ENCODE measurements around the gene MEIOSIN.
"Not testable (repeated sequence)": the region's sequence is repeated elsewhere in the genome, so short reads cannot be mapped to it uniquely, and the experiment has no call there.

MEIOSIN gene

GRCh38 chr19:45782162-45782691 lies 49.0 kb downstream of the MEIOSIN start, which contains the start of gene DMPK:
Gene DMPK, minus strand, starts transcription at chr19:45782490. Its CDS starts 138 bp downstream, at chr19:45782352.
- no peak for DNase-seq

DNA sequence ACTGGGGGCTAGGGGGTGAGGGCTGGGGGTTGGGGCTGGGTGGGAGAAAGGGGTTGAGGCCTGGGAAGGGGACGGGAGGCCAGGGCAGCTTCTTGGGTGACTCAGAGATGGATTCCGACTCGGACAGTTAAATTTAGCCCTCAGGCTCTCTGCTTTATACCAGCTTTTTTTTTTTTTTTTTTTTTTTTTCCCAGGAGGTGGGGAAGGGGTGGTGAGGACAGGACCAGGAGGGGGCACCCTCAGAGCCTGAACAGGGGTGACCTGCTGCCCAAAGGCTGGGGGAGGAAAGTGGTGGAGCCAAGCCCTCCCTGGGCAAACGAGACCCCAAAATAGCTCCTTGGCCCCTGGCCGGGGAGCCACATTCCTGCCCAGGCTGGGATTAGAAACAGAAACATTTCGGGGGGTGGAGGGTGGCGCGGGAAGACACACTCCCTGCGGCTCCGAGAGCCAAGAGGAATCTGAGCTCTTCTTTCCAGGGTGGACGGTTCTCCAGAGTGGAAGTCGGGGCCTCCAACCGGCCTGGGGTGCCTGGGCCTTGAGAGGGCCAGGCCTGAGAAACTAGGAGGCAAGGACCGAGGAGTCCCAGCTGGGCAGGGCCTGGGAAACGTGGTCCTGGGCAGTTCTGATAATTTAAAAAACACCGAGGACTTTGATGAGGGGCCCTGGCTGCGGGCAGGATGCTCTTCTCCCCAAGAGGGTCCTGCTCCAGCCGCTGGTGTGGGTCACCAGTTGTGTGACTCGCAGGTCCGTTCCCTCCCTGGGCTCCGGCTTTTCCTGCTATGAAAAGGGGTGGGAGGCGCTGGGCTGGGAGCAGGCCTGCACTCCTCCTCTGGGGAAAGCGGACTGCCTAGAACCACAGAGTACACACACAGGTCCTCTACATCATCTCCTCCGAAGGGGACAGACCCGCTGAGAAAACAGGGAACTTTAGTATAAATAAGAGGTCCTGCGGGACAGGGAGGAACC lies 49.9 kb downstream of the MEIOSIN start:
- DNase-seq = no peak

- DNase-seq = no peak
Observed at GRCh38 chr19:45784096-45784495, 50.9 kb downstream of the MEIOSIN start.

- DNase-seq = no peak
Observed at GRCh38 chr19:45785097-45785496, 51.9 kb downstream of the MEIOSIN start.

DNA sequence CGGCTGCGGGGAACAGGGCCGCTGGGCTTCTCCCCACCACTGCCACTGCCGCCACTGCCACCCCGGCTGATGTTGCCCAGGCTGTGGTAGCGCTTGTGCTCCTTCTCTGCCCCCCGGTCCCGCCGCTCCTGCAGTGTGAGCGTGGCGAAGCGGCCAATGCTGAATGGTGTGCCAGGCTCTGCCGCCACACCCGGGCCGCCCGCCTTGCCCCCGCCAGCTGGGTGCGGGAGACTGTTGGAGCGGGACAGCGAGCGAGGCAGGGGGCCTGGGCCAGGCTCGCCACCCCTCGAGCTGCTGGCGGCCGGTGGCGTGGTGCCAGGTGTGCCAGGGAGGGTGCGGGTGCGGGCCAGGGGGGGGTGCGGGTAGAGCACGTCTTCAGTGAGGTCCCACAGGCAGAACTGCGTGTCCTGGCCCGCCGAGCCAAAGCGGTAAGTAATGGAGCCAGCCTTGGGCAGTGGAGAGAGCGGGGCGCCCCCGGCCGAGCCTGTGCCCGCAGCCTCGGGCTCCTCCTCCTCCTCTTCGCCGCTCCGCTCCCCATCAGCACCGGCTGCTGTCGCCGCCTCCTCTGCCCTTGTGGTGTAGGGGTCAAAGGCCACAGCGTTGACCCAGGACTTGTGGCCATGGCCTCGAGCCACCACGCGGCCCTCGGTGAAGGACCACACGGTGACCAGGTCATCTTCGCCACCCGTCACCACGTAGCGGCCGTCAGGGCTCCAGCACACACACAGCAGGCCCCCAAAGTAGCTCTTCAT lies 52.7 kb downstream of the MEIOSIN start:
- no peak for DNase-seq

DNA sequence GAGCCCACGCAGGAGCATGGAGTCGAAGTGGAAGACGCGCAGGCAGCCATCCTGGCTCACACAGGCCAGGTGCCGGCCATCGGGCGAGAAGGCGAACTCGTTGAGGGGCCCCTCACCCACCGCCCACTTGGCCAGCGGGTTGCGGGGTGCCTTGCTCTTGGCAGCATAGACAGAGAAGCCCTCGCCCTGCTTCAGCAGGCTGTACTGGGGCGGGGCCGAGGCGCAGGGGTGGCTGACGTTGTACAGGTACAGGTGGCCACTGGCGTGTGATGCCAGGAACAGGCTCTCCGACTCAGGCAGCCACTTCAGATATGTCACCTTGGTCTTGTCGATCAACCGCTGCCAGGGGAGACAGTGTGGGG lies 53.3 kb downstream of the MEIOSIN start:
- DNase-seq = no peak

- DNase-seq = no peak
Observed at GRCh38 chr19:45789035-45789786, 56.0 kb downstream of the MEIOSIN start.

- DNase-seq = no peak
Observed at GRCh38 chr19:45790942-45791341, 57.7 kb downstream of the MEIOSIN start.

DNA sequence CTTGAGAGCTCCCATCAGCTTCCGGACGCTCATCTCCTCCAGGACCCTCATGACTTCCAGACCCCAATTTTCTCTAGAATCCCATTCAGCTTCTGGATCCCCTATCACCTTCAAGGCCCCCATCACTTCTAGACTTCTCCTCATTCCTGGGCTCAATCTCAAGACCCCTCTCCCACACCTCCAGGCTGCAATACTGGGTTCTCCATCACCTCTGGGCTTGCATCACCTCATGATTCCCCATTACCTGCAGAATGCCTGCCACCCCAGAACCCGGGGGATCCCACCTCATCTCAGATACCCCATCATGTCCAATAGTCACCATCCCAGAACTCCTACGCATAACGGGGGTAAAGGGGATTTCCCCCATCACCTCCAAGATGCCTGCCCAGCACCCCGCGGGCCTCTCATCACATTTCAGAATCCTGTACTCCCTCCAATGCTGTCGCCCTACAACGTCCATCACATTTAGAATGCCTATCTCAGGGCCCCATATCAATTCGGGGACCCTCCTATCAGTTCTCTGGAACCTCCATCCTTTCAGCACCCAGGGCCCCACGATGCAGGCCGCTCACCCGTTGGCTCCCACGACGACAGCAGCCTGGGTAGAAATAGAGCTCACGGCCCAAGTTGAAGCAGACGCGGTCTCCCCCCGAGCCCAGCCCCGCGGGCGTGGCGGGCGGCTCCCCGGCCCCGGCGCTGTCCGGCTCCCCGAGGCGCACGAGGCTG lies 58.7 kb downstream of the MEIOSIN start:
- DNase-seq = no peak

DNA sequence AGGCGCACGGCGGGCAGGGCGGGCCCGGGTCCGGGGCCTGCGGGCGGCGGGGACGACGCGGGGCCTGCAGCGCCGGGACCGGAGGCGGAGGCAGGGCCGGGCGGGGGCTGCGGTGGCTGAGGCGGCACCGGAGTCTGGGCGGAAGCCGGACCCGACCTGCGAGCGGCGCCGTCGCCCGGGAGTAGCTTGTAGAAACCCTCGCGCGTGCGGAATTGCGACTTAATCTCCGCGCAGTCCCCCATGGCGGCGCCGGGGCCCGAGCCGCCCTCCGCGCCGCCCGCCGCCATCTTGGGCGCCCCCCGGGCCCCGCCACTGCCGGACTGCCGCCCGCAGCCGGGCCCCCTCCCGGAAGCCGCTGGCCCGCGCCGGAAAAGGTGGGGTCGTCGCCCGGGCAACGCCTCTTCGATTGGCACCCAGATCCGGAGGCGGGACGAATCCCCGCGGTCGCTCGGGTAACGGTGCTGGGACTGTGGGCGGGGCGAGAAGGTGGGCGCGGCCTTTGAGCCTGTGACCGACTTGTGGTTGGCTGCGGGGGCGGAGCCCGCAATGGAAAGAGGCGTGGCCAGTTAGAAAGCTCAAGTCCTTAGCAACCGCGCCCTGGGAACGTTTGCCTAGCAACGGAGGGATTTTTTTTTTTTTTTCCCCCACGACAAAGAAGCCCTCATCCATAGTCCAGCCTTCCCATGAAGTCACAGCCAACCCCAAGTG lies 59.4 kb downstream of the MEIOSIN start, which contains the start of gene DMWD:
DMWD (minus strand) TSS at position 376 of the 708 bp plus-strand sequence; CDS start at position 287, 89 bp downstream.
- DNase-seq = peak; percentile 100

- DNase-seq = no peak
Observed at GRCh38 chr19:45793178-45793564, 59.9 kb downstream of the MEIOSIN start.

DNA sequence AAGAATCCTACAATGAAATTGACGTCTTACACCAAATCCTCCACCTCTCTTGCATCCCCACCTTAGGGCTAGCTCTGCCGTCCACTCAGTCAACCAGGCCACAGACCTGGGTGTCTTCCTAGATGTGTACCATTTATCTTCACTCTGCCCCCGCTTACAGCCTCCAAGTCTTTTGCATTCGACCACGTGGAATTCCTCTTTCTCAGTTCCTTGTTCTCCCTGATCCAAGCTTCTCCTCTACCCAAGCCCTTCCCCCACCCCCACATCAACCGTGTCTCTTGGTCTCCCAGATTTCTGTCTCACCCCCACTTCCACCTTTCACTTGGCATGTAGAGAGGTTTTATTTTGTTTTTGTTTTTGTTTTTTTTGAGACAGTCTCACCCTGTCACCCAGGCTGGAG lies 60.6 kb downstream of the MEIOSIN start:
- no peak for DNase-seq

DNA sequence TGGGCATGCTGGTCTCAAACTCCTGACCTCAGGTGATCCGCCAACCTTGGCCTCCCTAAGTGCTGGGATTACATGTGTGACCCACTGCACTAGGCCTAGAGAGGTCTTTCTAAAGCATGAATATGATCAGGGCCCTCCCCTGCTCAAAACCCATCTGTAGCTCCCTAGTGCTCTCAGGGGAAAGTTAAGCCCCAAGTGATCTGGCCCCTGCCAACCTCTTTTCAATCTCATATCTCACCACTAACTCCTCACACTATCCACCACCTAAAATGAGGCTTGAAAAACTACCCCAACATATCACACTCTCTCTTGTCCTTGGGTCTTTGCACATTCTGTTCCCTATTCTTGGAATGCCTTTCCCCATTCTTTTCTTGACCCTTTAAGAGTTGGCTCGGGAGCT lies 61.4 kb downstream of the MEIOSIN start:
- DNase-seq = no peak

DNA sequence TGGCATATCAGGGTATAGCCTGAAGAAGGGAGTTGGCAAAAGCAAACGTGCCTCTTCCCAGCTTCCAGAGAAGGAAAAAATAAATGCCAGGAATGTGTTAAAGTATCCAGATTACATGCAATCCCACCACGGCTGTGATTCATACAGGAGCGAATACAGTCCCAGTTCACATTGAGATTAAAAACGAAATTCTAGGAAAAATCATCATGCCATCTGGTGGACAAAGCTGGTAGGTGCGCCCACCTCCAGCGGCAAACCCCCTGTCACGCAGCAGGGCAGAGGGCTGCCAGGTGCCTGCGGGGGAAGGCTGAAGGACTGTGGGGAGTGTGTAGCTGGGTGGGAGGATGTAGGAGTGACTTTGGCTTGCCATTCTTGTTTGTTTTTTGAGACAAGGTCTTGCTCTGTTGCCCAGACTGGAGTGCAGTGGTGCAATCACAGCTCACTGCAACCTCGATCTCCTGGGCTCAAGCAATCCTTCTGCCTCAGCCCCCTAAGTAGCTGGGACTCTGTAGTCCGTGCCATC lies 65.8 kb downstream of the MEIOSIN start:
- DNase-seq = peak; percentile 61

DNA sequence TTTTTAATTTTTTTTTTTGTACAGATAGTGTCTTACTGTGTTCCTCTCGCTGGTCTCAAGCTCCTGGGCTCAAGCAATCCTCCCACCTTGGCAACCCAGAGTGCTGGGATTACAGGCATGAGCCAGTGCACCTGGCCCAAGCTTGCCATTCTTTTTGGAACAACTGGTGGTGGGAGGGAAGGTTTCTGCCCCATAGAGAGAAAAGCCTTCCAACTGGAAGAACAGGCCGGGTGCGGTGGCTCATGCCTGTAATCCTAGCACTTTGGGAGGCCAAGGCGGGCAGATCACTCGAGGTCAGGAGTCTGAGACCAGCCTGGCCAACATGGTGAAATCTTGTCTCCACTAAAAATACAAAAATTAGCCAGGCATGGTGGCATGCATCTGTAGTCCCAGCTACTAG lies 66.3 kb downstream of the MEIOSIN start:
- DNase-seq = not testable (repeated sequence)

DNA sequence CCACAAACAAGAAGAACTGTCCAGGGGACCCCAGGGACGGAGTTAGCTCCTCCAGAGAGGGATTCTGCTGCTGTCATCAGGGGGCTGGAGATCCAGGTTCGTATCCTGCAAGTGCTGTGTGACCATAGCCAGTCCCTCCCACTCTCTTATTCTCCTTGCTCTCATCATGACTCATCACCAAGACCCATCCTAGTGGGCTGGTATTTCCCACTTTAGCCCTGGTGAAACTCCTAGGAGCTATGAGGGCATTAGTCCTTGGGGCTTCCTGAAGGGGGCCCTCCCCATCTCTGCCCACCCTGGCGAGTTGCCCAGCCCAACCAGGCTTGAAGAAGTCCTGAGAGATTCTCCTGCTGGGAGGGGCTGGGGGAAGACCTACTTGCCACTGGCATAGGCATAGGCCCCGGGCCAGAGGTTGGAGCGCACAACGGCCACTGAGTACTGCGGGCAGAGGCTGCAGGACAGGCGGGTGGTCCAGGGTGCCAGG lies 66.9 kb downstream of the MEIOSIN start:
- no peak for DNase-seq

- DNase-seq = no peak
Observed at GRCh38 chr19:45801603-45802175, 68.5 kb downstream of the MEIOSIN start.

GRCh38 chr19:45804140-45804958 lies 71.1 kb downstream of the MEIOSIN start:
- DNase-seq = no peak

GRCh38 chr19:45804959-45805230 lies 71.7 kb downstream of the MEIOSIN start:
- DNase-seq = no peak

- no peak for DNase-seq
Observed at GRCh38 chr19:45805719-45806118, 72.5 kb downstream of the MEIOSIN start.
